NCI-H1694 (cell line): ENCODE data around the gene LLGL2.
A peak's percentile ranks its signal among the peaks of the same experiment; 100 is the strongest.
"Not testable (repeated sequence)": the region's sequence is repeated elsewhere in the genome, so short reads cannot be mapped to it uniquely, and the experiment has no call there.

Source experiments
- DNase-seq: peaks from one replicate; lab custom pipeline; 2025; lab: John Stamatoyannopoulos, UW

LLGL2 gene

DNA sequence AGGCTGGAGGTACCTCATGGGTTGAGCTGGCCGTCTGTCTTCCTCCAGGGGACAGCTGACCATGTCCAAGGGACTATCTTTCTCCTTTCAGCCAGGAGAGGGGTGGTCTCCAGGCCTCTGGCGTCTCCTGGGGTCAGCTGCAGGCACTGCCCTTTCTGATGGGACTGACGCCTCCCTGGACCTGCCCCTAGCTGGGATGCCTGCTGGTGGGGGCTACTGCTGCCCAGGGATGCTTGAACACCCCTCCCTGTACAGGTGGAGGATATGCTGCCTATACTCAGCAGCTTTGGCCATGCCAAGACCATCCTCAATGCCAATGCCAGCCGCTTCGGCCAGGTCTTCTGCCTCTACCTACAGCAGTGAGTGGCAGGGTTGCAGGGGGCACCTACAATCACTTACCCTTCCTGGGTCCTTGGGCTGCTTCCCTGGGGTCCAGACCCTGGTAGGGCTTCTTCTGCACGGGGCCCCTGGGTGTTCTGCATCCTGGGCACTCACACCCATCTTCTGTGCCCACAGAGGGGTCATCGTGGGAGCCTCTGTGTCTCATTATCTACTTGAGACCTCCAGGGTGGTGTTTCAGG is 66.3 kb downstream of the LLGL2 start:
- no peak for DNase-seq

DNA sequence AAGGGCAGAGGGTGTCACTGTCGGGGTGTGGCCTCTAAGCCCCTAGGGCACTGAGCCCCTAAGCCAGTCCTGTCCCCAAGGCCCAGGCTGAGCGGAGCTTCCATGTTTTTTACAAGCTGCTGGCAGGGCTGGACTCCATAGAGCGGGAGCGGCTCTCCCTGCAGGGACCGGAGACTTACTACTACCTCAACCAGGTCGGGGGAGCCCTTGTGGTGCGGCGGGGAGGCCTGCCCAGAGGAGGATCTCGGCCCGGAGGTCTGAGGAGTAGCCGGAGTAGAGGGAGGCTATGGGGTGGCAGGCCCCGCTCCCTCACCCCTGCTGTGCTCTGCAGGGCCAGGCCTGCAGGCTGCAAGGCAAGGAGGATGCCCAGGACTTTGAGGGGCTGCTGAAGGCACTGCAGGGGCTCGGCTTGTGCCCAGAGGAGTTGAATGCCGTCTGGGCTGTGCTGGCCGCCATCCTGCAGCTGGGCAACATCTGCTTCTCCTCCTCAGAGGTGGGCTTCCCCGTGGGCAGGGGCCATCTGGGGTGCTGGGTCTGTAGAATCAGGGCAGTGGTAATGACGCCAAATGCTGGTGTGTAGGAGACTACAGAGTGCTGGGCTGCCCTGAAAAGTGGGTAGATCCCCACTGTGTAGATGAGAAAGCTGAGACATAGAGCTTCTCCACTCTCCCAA is 67.0 kb downstream of the LLGL2 start:
- DNase-seq: no peak

DNA sequence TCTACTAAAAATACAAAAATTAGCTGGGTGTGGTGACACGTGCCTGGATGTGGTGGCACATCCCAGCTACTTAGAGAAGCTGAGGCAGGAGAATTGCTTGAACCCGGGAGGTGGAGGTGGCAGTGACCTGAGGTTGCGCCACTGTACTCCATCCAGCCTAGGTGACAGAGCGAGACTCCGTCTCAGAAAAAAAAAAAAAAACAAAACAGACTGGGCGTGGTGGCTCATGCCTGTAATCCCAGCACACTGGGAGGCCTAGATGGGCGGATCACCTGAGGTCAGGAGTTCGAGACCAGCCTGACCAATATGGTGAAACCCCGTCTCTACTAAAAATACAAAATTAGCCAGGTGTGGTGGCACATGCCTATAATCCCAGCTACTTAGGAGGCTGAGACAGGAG is 67.9 kb downstream of the LLGL2 start:
- not testable (repeated sequence) for DNase-seq

DNA sequence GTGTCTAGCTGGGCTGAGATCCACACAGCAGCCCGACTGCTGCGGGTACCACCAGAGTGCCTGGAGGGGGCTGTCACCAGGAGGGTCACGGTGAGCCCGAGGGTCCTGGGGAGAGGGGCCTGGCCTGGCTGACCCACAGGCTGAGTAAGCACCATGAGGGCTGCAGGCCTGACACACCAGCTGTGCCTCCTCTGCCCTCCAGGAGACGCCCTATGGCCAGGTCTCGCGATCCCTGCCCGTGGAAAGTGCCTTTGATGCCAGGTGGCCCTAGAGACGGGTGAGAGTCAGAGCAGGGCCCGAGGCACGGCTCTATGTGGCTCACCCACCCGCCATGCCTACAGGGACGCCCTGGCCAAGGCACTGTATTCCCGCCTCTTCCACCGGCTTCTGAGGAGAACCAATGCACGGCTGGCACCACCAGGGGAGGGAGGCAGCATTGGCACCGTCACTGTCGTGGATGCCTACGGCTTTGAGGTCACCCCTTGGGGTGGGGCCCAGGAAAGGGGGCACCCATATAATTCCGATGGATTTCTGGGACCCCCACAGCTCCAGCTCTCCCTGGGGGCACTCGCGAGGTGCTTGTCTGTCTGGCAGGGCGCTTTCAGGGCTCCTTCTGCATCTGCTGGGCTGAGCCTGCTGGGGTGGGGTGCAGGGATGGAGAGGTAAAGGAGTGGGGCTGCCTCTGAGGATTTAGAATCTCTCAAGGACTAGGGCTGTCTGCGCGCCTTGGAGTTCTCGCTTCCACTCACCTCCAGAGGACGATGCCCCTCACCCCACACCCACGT is 69.2 kb downstream of the LLGL2 start:
- DNase-seq: no peak

DNA sequence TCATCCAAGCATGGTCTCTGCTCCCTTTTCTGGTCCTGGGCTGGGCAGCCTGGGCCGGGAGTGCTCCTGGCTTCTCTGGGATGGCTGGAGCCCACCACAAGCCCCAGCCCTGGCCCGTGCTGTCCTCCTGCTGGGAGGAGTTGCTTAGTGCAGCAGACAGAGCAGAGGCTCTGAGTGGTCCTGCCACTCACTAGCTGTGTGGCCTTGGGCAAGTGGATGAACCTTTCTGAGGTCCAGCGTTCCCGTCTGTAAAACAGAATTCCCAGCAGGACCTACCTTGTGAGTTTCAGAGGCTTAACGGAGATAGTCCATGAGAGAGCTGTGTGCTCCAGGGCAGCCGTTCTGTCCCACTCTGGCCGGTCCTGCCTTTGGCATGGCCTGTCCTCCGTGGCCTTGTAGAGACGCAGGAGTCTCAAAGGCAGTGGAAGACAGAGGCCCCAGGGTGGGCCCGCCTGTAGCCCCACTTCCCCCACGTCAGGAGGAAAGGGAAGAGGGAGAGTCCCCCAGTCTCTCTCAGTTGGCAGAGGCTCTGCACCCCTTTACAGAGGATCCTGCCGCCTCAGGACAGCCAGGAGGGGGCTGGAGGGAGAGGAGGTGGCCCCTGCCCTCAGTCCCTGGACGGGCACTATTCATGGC is 69.9 kb downstream of the LLGL2 start:
- no peak for DNase-seq

DNA sequence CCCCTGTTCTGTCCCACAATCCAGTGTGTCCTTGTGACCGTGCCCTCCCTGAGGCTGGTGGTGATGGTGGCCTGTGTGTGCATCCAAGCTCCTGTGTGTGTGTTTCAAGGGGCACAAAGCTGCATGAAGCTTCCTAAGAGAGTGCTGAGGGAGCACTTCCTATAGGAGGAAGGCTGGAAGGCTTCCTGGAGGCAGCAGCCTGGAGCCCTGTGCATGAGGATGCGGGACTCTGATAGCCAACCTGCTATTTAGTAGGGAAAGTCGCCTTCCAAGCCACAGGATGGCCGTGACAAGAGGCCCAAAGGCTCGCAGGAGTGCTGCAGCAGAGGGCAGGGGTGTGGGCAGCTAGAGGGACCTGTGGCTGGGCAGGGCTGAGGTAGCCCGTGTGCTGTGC is 70.4 kb downstream of the LLGL2 start:
- no peak for DNase-seq

DNA sequence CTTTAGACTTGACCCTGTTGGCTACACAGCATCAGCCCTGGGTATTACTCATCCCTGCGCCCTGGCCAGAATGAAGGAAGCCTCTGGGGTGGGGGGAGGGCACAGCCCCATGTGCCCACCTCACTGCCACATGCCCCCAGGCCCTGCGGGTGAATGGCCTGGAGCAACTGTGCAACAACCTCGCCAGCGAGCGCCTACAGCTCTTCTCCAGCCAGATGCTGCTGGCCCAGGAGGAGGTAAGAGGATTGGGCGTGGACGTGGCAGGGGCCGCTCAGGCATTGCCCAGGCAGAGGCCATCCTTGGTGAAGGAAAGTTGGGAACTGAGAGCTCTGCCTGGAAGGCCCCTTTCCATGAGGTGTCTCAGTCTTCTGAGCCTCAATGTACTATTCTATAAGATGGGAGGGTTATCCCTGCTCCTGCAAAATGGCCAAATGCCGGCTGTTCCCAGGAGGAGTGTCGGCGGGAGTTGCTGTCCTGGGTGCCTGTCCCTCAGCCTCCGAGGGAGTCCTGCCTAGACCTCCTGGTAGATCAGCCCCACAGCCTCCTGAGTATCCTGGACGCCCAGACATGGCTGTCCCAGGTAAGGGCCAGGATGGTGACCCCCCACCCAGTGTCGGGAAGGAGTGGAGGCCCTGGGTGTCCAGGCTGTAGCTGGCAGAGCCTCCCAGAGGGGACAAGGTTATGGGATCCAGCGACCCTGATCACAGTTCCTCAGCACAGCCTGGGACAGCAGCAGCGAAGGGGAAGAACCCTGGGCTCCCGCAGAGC is 71.0 kb downstream of the LLGL2 start:
- DNase-seq: no peak

DNA sequence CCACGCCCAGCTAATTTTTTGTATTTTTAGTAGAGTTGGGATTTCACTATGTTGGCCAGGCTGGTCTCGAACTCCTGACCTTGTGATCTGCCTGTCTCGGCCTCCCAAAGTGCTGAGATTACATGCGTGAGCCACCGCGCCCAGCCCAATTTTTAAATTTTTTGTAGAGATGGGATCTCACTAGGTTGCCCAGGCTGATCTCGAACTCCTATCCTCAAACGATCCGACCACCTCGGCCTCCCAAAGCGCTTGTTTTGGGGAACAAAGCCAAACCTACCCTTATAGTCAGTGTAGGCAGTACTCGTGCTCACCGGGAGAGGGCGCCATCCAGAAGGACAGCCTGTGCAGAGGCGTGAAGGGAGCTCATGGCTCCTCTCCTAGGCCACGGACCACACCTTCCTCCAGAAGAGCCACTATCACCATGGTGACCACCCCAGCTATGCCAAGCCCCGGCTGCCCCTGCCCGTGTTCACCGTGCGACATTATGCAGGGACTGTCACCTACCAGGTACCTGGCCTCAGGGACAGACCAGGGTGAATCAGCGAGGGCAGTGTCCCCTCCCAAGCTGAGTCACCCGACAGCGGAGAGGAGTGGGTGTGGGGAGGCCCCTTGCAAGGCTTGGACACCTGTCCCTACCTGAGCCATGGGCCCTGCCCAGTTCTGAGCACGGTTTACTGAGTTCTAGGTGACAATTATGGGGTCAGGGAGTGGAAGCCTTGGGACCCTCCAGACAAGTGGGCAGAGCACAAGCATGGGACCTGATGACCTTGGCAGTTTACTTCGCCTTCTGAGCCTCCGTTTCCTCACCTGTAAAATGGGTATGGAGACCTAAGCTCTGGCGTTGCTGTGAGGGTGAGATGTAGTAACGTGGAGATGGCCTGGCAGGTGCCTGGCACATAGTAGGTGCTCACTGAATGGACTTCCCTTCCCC is 75.8 kb downstream of the LLGL2 start:
- peak; percentile 15 for DNase-seq

DNA sequence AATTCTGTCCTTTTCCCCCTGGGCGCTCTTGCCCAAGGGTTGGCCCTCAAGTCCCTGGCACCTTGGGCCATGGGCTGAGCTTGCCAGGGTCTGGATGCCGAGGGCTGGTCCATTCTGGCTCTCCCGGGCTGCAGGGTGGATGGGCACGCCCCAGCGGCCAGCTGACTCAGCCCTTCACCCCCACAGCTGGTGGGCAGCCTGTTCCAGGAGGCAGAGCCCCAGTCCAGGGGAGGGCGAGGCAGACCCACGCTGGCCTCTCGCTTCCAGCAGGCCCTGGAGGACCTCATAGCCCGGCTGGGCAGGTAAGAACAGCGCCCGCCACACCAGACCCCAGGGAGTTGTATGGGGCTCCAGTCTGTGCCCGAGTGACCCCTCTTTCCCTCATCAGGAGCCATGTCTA is 77.1 kb downstream of the LLGL2 start:
- DNase-seq: no peak

DNA sequence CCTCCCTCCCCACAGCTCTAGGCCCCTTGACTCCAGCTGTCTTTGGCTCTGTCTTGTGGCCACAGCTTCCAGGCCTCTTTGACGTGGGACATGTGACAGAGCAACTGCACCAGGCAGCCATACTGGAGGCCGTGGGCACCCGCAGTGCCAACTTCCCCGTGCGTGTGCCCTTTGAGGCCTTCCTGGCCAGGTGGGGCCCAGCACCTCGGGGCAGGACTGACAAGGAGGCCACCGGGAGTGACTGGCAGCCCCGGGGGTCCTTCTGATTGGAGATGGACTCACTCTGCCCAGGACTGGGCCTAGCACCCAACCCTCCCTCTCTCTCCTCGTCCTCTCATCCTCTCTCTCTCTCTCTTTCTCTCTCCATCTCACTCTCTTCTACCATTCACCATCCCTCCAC is 77.6 kb downstream of the LLGL2 start:
- DNase-seq: no peak

DNA sequence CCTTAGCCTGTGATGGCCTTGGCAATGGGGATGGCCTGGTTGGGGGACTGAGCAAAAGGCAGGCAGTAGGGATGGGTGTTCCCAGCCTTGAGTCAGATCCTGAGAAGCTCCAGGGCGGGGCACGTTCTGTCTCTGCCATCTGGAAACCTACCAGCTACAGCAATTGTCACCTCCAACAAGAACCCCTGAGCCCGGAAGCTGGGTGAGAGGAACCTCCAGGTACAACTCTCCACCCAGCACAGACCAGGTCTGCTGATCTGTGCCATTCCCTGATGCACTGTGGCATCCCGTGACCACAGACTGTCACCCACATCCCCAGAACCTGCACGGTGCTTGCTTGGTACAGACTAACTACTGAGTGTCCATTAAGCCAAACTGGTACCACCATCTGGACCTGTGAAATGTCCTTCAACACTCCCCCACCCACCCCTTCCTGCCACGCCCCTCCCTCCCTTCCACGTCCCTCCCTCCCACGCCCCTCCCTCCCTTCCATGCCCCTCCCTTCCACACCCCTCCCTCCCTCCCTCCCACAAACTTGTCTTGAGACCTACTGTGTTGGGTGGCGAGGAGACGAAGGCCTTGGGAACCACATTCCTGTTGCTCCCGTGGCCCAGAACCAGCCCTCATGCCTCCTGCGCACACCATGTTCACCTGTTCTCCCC is 78.7 kb downstream of the LLGL2 start:
- no peak for DNase-seq

DNA sequence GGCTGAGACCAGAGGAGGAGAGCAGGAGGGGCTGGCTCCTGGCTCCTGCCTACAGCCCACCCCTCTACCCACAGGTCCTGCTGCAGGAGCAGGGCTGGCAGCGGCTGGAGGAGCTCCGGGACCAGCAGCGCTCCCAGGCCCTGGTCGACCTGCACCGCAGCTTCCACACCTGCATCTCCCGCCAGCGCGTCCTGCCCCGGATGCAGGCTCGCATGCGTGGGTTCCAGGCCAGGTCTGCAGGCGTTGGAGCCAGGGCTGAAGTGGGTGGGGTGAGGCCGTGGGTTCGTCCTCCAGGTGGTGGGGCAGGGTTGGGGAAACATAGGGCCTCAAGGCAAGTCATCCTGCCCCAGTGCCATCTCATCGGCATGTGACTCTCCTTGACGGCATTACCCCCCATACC is 80.3 kb downstream of the LLGL2 start:
- DNase-seq: no peak

DNA sequence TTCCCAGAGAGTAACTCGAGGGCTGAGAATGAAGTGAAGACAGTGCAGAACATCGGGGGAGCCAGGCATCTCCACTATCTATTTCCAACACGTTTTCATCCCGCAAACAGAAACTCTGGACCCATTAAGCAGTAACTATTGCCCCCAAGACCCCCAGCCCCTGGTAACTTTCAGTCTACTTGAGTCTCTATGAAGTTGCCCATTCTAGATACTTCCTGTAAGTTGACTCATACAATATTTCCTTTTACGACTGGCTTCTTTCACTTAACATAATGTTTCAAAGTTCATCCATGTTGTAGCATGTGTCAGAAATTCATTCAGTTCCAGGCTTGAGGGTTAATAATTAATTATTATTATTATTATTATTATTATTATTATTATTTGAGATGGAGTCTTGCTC is 81.6 kb downstream of the LLGL2 start:
- no peak for DNase-seq

DNA sequence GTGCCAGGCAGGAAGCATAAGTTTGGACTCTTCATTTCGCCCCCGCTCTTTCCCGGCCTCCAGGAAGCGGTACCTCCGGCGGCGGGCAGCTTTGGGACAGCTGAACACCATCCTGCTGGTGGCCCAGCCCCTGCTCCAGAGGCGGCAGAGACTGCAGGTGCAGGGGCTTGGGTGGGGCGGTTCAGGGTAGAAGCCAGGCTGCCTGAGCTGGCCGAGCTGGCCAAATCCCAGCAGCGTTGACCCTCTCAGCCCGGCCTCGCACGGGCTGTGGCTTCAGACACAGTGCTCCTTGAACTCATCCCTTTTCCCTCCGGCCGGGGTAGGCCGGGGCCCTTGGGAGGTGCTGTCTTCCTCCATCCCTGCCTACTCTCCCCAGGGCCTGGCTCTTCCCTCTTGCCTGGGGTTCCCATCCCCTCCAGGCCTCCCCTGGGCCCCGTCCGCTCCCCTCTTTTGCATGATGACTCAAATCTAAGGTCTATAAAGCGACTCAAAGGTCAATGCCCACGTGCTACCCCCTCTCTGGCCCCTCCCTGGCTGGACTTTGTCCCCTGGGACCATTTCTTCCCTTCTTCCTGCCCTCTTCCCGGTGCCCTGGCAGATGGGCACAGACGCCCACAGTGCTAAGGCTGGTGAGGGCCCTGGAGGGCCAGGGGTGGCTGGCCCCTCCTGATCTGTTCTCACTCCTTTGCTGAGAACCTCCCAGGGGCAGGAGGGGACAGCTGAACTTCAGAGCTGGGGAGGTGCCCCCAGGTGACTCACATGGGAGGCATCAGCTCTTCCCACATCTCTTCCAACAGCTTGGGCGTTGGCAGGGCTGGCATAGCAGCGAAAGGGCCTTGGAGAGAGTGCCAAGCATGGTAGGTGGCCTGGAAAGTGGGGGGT is 84.8 kb downstream of the LLGL2 start:
- DNase-seq: no peak

DNA sequence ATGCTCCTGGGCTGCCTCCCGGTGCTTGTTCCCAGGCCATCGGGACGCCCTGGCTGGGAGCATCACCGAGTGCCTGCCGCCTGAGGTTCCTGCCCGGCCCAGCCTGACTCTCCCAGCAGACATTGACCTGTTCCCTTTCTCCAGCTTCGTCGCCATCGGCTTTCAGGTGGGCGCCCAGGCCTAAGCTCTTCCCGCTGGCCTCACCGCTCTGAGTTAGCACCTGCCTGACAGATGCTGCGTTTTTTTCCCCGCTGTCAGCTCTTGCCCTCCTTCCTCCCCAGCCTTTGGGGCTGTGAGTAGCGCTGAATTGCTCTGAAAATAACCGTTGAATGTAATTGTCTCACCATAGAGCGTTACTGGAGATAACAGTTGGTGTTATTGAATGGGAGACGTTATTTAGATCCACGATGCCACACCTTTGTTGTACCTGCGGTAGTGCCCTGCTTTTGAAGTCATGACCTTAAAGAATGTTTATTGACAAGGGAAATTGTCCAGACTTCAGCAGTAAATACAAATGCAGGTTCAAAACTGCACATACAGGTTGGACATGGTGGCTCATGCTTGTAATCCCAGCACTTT is 86.4 kb downstream of the LLGL2 start:
- no peak for DNase-seq

DNA sequence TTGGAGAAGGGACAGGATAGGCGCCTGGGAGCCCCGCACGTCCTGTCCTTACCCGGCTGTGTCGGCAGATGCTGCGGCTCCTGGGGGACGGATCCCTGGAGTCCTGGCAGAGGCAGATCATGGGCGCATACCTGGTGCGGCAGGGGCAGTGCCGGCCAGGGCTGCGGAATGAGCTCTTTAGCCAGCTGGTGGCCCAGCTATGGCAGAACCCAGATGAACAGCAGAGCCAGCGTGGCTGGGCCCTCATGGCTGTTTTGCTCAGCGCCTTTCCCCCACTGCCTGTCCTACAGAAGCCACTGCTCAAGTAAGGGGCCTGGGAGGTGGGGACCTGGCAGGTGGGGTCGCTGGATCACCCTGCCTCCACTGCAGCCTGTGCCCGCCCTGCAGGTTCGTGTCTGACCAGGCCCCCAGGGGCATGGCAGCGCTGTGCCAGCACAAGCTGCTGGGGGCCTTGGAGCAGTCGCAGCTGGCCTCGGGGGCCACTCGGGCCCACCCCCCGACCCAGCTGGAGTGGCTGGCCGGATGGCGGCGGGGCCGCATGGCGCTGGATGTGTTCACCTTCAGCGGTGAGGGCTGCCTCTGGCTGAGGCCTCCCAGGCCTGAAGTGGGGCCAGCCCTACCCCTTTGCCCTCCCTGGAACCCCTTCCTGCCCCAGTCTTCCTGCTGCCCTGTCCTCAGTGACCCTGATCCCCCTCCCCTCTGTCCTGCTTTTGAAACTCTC is 87.6 kb downstream of the LLGL2 start:
- no peak for DNase-seq

DNA sequence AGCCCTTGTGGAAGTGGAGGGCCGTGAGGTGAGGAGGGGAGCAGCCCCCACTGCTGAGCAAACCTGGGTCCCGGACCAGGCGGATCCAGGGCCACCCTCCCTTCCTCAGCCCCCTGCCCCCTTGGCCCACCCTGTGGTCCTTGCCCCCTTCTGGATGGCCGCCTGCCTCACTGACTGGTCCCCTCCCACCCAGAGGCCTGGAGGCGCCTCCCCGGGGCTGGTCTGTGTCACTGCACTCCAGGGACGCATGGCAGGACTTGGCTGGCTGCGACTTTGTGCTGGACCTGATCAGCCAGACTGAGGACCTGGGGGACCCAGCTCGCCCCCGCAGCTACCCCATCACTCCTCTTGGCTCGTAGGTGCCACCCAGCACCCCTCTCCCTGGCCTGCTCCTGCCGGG is 88.5 kb downstream of the LLGL2 start:
- DNase-seq: no peak

DNA sequence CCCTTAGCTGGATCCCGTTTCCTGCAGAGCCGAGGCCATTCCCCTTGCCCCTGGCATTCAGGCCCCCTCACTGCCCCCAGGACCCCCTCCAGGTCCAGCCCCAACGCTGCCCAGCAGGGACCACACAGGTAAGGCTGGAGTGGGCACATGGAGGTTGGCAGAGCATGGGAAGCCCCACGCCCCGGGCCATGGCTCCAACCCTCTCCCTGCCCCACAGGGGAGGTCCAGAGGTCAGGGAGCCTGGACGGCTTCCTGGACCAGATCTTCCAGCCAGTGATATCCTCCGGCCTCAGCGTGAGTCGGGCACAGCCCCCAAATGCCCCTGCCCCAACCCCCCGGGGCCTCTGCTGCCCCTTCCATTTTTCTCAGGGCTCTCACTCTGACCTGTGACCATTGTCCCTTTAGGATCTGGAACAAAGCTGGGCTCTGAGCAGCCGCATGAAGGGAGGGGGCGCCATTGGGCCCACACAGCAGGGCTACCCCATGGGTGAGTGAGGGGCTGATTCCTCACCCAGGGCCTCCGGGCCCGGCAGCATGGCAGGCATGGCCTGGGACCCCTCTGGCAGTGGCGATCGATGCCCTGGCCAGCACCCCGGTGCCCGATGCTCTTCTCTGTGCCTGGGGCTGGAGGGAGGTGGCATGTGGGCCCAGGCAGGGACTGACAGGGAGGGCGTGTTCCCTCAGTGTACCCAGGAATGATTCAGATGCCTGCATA is 89.2 kb downstream of the LLGL2 start:
- no peak for DNase-seq
